GM18517 (cell line): ENCODE measurements around the gene RPL36AL.
A peak's percentile ranks its signal among the peaks of the same experiment; 100 is the strongest.
"Not testable (repeated sequence)": the region's sequence is repeated elsewhere in the genome, so short reads cannot be mapped to it uniquely, and the experiment has no call there.

Experiments used
- ATAC-seq: cut with Tn5 transposase; IDR thresholded peaks from one replicate; pipeline ENCODE4 v1.9.1; 2021; ENCODE audit warnings: mild to moderate bottlenecking, moderate library complexity; ENCODE audit not compliant: unreplicated experiment

Gene RPL36AL

DNA sequence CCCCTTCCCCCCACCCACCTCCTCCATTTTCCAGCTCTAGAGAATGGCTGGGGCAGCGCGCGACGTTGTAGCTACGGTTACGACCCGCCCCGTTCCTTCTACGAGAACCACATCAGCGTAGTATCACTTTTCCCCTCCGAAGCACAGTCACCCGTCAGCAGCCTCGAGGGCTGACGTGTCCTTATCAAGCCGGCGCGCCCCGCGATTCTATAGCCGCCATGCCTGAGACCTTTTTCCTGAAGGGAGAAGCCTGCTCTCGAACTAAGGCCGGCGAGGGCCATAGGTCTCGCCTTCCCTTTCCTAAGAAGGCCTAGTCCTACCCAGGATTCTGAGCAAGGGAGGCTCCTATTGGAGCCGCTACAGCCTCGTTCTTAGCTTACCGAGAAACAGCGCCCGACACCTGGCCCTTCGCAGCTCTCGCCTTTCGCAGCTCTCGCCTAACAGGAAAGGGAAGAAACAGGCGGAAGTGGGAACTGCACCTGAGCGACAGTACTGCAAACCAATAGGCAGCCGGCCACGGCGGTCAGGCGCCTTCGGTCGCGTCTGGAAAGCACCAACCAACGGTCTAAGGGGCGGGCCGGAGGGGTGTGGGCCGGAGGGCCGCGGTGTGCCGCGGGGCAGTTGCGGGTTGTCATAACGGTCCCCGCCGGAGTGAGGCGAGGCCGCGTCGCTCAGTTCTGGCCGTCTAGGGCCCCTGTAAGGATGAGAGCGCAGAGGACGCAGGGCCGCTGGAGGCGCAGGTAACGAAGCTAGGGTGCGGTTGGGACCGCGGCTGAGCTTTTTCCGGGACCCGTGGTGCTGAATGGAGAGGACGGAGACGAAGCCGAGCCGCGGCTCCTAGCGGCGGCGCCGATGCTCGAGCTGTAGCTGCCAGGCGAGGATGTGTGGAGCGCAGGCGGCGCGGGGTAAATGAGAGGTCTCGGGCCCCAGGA lies at the start of gene RPL36AL, which contains the start of gene MGAT2:
Gene RPL36AL (minus strand): TSS at position 445 of the 932 bp plus-strand sequence. CDS start 1,522 bp downstream, outside the sequence.
Gene MGAT2 (plus strand): TSS at position 618 of the 932 bp plus-strand sequence. CDS start 470 bp downstream, outside the sequence.
- peak; percentile 86 for ATAC-seq

DNA sequence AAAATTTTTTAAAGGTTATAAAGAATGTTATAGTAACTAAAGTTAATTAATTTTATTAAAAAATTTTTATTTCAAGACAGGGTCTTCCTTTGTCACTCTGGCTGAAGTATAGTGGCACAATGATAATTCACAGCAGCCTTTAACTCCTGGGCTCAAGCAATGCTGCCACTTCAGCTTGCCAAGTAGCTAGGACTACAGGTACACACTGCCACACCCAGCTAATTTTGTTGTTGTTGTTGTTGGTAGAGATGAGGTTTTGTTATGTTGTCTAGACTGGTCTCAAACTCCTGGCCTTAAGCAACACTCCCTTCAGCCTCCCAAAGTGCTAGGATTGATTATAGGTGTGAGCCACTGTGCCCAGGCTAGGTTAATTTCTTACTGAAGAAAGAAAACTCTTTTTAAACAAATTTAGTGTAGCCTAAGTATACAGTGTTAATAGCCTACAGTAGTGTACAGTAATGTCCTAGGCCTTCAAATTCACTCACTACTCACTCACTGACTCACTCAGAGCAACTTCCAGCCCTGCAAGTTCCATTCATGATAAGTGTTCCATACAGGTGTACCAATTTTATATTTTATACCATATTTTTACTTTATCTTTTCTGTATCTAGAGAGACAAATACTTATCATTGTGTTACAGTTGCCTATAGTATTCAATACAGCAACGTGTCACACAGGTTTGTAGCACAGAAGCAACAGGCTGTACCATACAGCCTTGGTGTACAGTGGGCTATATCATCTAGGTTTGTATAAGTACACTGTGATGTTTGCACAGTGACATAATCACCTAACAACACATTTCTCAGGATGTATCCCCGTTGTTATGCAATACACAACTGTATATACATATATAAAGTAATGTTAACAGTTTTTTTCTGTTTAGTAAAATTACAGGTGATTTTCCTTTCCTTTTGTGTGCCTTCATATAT lies 39.4 kb upstream of the RPL36AL start:
- no peak for ATAC-seq

DNA sequence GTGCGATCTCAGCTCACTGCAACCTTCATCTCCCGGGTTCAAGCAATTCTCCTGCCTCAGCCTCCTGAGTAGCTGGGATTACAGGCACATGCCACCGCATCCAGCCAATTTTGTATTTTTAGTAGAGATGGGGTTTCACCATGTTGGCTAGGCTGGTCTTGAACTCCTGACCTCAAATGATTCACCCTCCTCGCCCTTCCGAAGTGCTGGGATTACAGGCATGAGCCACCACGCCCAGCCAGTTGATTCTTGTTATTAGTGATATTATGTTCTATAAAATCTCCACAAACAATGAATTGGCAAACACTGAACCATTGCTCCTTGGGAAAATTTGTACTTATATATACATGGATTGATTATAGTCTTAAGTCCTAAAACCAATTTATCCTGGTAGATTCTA lies 37.1 kb upstream of the RPL36AL start:
- ATAC-seq, result not testable (repeated sequence)

DNA sequence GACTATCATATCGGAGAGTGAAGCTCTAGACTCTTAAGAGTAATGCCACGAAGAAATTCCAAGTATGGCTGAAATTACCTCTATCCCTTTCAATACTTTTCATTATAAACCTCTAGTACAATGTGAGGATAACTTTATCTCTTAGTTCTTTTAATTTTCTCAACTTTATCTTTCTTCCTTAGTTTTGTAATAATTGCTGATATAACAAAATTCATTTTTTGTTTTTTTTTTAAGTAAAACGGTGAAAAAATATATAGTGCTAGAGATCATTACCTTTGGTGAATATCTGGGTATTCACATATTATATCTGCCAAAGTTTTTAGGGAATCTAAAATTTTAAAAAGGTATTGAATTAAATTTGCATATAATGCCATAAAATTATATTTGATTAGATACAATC lies 34.1 kb upstream of the RPL36AL start:
- no peak for ATAC-seq

DNA sequence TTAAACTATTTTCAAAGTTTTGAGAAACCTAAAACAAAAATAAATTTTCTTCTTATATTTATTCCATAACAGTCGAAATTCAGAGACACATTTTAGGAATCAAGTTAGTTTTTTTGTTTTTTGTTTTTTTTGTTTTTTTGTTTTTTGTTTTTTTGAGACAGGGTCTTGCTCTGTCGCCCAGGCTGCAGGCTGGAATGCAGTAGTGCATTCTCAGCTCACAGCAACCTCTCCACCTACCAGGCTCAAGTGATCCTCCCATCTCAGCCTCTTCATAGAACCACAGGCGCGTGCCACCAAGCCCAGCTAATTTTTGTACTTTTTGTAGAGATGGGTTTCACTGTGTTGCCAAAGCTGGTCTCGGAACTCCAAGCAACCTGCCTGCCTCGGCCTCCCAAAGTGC lies 33.1 kb upstream of the RPL36AL start:
- no peak for ATAC-seq

DNA sequence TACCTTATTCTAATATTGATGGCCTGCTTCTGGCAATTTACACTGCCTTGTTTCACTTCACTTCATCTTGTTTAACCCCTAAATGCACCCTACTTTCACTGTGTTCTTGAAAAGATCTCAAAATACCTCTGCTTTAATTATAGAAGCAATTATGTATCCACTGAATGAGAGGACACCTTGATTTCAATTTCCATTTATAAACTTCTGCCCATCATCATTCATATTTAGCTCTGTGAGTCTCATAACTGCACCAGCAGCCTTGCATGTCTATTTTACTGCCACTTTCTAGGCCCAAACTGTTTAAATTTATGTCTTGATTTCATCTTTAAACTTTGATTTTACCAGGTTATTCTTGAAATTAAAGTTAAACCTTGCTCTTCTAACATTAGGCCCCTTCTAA lies 21.7 kb upstream of the RPL36AL start:
- ATAC-seq, result no peak

DNA sequence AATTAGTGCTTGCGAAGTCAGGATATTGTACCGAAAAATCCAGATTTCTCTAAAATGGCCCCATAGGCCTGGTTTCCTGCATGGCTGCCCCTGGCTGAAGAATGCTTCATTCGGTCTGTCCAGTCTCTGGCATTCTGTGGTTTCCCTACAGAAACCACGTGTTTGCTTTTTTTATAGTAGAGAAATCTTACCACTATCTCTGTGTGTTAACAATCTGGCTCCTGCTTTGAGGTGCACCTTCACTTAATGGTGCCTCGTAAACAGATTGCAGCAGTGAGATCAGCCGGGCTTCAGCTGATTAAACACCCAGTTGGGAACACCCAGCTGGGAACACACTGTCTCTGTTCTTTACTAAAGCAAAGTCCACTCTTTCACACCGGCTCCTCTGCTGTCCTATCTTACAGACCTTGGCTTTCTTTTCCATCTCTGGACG lies 21.3 kb upstream of the RPL36AL start:
- ATAC-seq, result no peak

DNA sequence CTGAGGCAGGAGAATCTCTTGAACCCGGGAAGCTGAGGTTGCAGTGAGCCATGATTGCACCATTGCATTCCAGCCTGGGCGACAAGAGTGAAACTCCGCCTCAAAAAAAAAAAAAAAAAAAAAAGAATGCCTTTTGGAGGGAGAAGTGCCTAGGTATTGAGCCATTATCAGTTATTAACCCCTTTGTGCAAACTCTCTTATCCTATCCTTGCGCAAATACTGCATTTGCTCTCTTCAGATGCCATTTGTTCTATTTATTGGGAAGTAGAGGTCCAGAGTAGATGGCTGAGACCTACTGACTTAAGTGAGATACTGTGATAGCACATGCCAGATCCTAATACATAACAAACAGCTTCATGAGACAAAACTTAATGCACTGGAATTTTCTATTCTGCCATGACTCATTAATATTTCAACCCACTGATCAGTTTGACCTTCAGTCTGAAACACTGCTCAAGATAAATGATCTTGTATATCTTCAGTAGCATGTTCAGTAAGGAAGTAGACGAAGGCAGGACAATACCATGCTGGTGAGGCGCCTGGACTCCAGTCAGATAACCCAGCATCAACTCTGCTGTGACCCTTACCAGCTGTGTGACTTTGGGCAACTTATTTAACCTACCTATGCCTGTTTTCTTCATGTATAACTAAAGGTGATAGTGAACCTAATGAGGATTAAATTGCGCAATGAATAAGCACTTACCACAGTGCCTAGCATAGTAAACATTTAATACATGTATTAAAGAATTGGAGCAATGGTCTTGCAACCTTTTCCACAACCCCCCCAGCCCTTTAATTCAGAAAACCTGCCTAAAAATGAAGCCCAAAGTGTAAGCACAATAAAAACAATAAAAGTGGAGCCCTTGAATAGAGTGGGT lies 20.4 kb upstream of the RPL36AL start:
- ATAC-seq, result no peak

DNA sequence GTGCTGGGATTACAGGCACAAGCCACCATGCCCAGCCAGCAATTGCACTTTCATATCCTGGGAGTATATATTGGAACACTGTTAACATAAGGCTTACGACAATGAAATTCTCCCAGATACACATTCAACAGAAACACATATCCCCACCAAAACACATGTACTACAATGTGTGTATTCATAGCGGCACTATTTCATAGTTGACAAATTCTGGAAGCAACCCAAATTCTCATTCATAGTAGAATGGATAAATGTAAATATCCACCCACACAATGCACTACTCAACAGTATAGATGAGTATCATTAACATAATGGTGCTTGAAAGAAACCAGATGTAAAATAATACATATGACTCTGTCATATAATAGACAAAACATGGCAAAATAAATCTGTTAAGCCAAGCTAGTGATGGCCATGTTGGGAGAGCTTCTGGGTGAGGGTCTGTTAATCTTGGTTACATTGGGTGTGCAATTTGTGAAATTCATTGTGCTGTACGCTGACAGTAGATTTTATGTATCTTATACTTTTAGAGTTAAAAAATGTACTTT lies 17.2 kb upstream of the RPL36AL start:
- no peak for ATAC-seq

DNA sequence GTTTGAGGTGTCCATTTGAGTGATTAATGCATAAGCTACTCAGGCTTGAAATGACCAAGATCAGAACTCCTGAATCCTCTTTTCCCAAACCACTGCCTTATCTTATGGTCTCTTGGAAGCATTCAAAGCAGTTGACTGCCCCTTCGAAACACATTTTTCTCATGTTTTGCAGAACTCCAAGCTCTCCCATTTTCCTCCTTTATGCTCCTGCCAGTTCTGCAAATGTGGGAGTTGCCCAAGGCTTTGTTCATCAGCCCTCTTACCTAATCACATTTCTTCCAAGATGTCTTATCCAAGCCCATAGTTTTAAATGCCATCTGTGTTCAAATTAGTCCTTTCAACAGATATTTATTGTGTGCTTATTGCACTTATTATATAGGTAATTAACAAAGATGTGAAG lies 16.4 kb upstream of the RPL36AL start:
- ATAC-seq, result no peak

DNA sequence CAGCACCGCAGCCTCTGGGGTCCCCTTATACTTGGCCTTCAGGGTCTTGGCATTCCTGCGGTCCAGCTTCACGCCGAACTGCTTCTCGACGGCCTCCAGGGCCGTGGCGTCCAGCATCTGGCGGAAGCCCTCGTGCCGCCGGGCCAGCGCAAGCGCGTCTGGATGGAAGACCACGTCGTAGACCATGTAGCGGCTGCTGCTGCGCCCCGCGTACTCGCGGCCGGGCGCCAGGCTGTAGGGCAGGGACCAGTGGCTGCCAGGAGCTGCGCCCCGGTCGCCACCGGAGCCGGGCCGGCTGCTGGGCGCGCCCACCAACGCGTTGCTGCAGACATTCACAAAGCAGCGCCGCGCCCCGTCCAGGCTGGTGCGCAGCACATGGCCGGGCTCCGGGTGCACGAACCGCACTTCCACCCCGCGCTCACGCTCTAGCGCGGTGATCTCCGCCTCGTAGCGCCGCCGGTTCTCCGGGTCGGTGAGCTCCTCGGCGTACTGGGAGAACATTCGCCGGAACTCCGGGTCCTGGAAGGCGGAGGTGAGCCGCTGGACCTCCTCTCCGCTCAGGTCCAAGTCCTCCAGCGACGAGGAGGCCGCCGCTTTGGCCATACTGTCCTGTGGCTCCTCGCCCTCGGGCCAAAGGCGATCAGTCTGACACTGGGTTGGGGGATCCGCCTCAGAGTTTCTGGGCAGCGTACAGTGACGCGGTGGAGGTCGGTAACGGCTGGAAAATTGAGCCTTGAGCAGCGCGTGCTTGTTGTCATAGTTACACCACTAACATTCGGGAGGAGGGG lies 14.3 kb upstream of the RPL36AL start, which contains the start of gene DNAAF2:
Gene DNAAF2 (minus strand): TSS at position 698 of the 788 bp plus-strand sequence. CDS start 95 bp downstream, at position 603.
- peak; percentile 32 for ATAC-seq

DNA sequence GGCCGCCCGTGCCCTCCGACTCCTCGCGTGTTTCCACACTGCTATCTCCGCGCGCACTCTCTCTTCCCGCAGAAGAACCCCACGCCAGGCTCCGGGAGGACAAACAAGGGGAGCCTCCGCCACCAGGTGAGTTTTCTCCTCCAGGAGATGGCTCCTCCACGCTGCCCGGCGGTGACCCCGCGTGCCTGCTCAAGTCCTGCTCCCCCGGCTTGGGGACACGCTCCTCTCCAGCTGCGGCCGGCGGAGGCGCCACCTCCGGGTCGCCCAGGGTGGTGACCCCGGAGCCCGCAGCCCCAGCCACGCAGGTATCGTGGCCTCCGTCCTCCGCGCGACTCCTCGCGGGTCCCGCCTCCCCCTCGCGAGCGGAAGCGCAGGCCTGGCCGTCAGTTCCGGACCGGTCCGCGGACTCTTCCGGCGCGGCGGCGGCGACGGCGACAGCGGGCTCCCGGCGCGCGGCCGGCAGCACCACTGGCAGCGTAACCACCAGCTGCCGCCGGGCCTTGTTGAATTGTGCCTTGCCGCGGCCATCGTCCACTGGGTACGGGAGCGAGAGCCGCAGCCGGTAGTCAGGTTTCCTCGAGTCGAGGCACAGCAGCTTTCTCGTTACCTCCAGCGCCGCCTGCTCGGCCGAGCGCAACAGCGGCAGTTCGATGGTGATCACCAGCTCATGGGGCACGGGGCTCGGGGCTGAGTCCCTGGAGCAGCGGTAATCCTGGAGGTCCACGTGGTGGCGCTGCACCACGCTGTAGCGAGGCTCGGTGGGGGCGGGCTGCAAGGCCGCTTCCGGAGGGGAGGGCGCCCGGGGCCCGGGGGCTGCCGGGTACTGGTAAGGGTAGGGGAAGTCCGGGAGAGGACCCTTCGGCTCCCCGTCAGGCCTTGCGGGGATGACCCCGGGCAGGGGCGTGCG lies 13.5 kb upstream of the RPL36AL start:
- ATAC-seq, result peak; percentile 79

DNA sequence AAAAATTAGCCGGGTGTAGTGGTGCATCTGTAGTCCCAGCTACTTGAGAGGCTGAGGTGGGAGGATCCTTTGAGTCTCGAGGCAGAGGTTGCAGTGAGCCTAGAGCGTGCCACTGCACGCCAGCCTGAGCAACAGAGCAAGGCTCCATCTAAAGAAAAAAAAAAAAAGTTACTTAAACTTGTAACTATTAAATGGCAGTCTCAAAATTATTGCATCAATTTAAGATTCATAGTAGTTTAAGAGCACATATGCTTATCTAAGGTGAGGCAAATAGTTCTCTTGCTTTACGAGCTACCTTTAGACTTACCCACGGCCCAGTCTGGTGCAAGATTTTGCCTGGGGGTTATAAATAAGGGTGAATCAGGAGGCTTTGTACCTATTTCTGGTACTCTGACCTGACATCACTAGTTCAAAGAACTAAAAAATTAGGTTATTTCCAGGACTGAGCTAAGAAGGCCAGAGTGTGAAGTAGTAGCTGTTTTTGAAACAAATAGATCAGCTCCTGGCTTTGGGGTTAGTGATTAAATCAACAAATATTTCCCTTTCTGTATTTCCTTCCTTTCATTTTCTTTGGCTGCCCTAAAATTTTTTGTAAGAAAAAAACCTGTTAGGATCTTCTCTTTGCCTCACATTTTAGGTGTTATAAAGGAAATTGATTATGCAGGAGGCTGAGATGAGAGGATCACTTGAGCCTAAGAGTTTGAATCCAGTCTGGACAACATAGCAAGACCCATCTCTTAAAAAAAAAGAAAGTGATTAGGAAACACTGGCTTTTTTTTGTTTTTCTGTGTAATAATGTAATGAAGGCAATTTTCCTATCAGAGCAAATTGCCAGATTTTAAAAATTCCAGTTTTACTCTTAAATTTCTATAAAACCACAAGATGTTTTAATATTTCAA lies 3.8 kb upstream of the RPL36AL start:
- ATAC-seq, result no peak

DNA sequence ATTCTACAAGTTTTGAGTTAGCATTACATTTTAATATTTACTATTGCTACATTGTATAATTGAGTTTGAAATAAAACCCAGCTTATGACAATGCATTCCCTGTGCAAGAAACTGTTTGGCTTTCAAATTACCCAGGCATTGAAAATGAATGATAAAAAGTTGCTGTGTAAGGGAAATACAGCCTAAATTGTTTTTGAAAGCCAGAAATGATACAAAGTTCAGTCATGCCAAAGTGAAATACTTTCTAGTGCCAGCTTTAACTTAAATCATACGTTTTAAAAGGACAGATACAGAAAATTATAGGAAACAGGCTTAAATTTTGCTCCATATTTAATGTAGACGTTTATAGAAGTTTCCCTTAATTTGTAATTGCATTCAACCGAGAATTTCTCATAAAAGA lies 3.0 kb upstream of the RPL36AL start:
- no peak for ATAC-seq

DNA sequence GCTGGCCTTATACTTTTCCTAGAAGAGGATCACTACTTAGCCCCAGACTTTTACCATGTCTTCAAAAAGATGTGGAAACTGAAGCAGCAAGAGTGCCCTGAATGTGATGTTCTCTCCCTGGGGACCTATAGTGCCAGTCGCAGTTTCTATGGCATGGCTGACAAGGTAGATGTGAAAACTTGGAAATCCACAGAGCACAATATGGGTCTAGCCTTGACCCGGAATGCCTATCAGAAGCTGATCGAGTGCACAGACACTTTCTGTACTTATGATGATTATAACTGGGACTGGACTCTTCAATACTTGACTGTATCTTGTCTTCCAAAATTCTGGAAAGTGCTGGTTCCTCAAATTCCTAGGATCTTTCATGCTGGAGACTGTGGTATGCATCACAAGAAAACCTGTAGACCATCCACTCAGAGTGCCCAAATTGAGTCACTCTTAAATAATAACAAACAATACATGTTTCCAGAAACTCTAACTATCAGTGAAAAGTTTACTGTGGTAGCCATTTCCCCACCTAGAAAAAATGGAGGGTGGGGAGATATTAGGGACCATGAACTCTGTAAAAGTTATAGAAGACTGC lies 1.7 kb upstream of the RPL36AL start:
- no peak for ATAC-seq

DNA sequence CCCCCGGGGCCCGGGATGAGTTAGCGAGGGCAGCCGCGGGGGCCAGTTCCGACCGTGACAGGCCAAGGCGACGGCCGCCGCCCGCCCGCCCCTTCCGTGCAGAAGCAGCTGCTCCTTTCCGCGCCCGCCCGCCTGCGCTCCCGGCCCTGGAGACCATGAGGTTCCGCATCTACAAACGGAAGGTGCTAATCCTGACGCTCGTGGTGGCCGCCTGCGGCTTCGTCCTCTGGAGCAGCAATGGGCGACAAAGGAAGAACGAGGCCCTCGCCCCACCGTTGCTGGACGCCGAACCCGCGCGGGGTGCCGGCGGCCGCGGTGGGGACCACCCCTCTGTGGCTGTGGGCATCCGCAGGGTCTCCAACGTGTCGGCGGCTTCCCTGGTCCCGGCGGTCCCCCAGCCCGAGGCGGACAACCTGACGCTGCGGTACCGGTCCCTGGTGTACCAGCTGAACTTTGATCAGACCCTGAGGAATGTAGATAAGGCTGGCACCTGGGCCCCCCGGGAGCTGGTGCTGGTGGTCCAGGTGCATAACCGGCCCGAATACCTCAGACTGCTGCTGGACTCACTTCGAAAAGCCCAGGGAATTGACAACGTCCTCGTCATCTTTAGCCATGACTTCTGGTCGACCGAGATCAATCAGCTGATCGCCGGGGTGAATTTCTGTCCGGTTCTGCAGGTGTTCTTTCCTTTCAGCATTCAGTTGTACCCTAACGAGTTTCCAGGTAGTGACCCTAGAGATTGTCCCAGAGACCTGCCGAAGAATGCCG lies 872 bp upstream of the RPL36AL start:
- peak; percentile 21 for ATAC-seq
